ENCODE measurements around the gene LEFTY2.
"Not testable (repeated sequence)": the region's sequence is repeated elsewhere in the genome, so short reads cannot be mapped to it uniquely, and the experiment has no call there.

LEFTY2 gene

GRCh38 chr1:225972344-225973152 lies 31.5 kb upstream of the LEFTY2 start:
- no peak overlapping the region for H3K4me3 ChIP-seq (ENCODE audit: low read depth, low read length)
- H3K36me3 ChIP-seq (ENCODE audit: control insufficient read depth, insufficient read depth, low read length): peaks cover 2% of the 10 kb centered on the region; the same call in 1 of the 2 replicates
- H3K9ac ChIP-seq (ENCODE audit: low read length): no peak overlapping the region
- no peaks in the 10 kb centered on the region for H3K9me3 ChIP-seq (ENCODE audit: control insufficient read depth, insufficient read depth, low read depth, low read length)
- H3K27ac ChIP-seq (ENCODE audit: low read depth, low read length): no peak overlapping the region
- peaks cover 6% of the 10 kb centered on the region; the same call in 1 of the 2 replicates for H3K4me1 ChIP-seq (ENCODE audit: control insufficient read depth, insufficient read depth, low read length)
- H3K27me3 ChIP-seq (ENCODE audit: control insufficient read depth, insufficient read depth, low read length): no peaks in the 10 kb centered on the region

- not testable (repeated sequence) for H3K4me3 ChIP-seq (ENCODE audit: low read depth, low read length); H3K27ac ChIP-seq (ENCODE audit: low read depth, low read length); H3K9me3 ChIP-seq (ENCODE audit: control insufficient read depth, insufficient read depth, low read depth, low read length); H3K27me3 ChIP-seq (ENCODE audit: control insufficient read depth, insufficient read depth, low read length); H3K9ac ChIP-seq (ENCODE audit: low read length); H3K4me1 ChIP-seq (ENCODE audit: control insufficient read depth, insufficient read depth, low read length); H3K36me3 ChIP-seq (ENCODE audit: control insufficient read depth, insufficient read depth, low read length)
These were observed 29.7 kb upstream of the LEFTY2 start for GRCh38 chr1:225970592-225971157.

- H3K9me3 ChIP-seq (ENCODE audit: control insufficient read depth, insufficient read depth, low read depth, low read length): not testable (repeated sequence)
These were observed 28.7 kb upstream of the LEFTY2 start for GRCh38 chr1:225969751-225970150.

GRCh38 chr1:225965231-225965630 lies 24.2 kb upstream of the LEFTY2 start:
- H3K27ac ChIP-seq (ENCODE audit: low read depth, low read length): no peak overlapping the region

More at GRCh38 chr1:225969751-225970150, 28.7 kb upstream of the LEFTY2 start:
- not testable (repeated sequence) for H3K36me3 ChIP-seq (ENCODE audit: control insufficient read depth, insufficient read depth, low read length); H3K27ac ChIP-seq (ENCODE audit: low read depth, low read length); H3K4me1 ChIP-seq (ENCODE audit: control insufficient read depth, insufficient read depth, low read length); H3K27me3 ChIP-seq (ENCODE audit: control insufficient read depth, insufficient read depth, low read length); H3K4me3 ChIP-seq (ENCODE audit: low read depth, low read length); H3K9ac ChIP-seq (ENCODE audit: low read length)

GRCh38 chr1:225963735-225964530 lies 22.9 kb upstream of the LEFTY2 start:
- Histone ChIP-seq H3K27ac (ENCODE audit: low read depth, low read length) (no peak overlapping the region), H3K4me3 (ENCODE audit: low read depth, low read length) (no peak overlapping the region), H3K4me1 (ENCODE audit: control insufficient read depth, insufficient read depth, low read length) (peaks cover 3% of the 10 kb centered on the region; the same call in 1 of the 2 replicates), H3K9ac (ENCODE audit: low read length) (no peak overlapping the region), H3K36me3 (ENCODE audit: control insufficient read depth, insufficient read depth, low read length) (no peaks in the 10 kb centered on the region), H3K27me3 (ENCODE audit: control insufficient read depth, insufficient read depth, low read length) (no peaks in the 10 kb centered on the region; the same call in 1 of the 2 replicates), H3K9me3 (ENCODE audit: control insufficient read depth, insufficient read depth, low read depth, low read length) (no peaks in the 10 kb centered on the region)

More at GRCh38 chr1:225965231-225965630, 24.2 kb upstream of the LEFTY2 start:
- H3K9ac ChIP-seq (ENCODE audit: low read length): no peak overlapping the region
- no peaks in the 10 kb centered on the region for H3K36me3 ChIP-seq (ENCODE audit: control insufficient read depth, insufficient read depth, low read length)
- no peak overlapping the region for H3K4me3 ChIP-seq (ENCODE audit: low read depth, low read length)
- H3K9me3 ChIP-seq (ENCODE audit: control insufficient read depth, insufficient read depth, low read depth, low read length): no peaks in the 10 kb centered on the region
- H3K4me1 ChIP-seq (ENCODE audit: control insufficient read depth, insufficient read depth, low read length): peaks cover 6% of the 10 kb centered on the region; the same call in 1 of the 2 replicates
- H3K27me3 ChIP-seq (ENCODE audit: control insufficient read depth, insufficient read depth, low read length): no peaks in the 10 kb centered on the region; the same call in 1 of the 2 replicates

DNA sequence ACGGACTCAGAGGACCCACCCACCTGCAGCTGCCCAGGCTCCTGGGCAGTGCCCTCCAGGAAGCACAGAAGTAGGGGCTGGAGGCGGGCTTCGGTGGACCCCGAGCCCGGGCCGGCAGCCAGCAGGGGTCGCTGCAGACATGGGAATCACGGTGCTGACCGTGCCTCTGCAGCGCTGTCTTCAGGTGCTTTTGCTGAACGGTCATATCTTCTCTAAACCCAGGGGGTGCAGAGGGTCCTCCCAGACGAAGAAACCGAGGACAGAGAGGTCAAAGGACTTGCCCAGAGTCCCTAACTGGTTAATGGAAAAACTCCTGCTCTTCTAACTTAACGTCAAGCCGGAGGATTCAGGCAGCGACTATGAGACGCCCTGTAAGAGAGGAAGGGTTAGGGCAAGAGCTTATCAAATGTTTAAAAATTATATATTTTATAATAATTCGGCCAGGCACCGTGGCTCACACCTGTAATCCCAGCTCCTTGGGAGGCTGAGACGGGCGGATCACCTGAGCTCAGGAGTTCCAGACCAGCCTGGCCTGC lies 21.5 kb upstream of the LEFTY2 start:
- H3K9ac ChIP-seq (ENCODE audit: low read length): no peak overlapping the region

DNA sequence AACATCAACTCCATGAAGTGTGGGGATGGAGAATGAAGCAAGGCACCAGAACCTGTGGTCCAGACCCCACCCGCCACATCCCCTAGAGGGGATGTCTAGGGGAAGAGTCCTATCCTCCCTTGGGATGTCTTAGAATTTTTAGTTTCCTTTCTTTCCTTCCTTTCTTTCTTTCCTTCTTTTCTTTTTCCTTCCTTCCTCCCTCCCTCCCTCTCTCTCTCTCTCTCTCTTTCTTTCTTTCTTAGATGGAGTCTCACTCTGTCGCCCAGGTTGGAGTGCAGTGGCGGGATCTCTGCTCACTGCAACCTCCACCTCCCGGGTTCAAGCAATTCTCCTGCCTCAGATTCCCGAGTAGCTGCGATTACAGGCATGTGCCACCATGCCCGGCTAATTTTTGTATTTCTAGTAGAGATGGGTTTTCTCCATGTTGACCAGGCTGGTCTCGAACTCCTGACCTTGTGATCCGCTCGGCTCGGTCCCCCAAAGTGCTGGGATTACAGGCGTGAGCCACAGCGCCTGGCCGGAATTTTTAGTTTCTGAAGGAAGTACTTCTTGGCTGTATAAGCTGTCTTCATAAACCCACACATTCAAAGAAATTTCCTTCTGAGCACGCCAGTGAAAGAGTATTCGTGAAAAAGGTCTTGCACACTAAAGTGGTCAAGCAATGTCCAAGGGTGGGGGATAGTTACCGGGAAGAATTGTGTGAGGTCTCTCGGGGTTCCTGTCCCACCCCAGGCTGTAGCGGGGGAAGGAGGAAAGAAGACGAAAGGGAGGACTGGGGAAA lies 20.8 kb upstream of the LEFTY2 start:
- H3K27me3 ChIP-seq (ENCODE audit: control insufficient read depth, insufficient read depth, low read length): no peaks in the 10 kb centered on the region; the same call in 1 of the 2 replicates
- H3K9ac ChIP-seq (ENCODE audit: low read length): no peak overlapping the region
- H3K4me3 ChIP-seq (ENCODE audit: low read depth, low read length): no peak overlapping the region
- H3K9me3 ChIP-seq (ENCODE audit: control insufficient read depth, insufficient read depth, low read depth, low read length): no peaks in the 10 kb centered on the region
- no peaks in the 10 kb centered on the region for H3K36me3 ChIP-seq (ENCODE audit: control insufficient read depth, insufficient read depth, low read length)
- H3K27ac ChIP-seq (ENCODE audit: low read depth, low read length): no peak overlapping the region
- H3K4me1 ChIP-seq (ENCODE audit: control insufficient read depth, insufficient read depth, low read length): no peaks in the 10 kb centered on the region

More for the DNA sequence above, 21.5 kb upstream of the LEFTY2 start:
- Histone ChIP-seq H3K36me3 (ENCODE audit: control insufficient read depth, insufficient read depth, low read length) (no peaks in the 10 kb centered on the region), H3K4me3 (ENCODE audit: low read depth, low read length) (no peak overlapping the region), H3K27ac (ENCODE audit: low read depth, low read length) (no peak overlapping the region), H3K4me1 (ENCODE audit: control insufficient read depth, insufficient read depth, low read length) (no peaks in the 10 kb centered on the region), H3K9me3 (ENCODE audit: control insufficient read depth, insufficient read depth, low read depth, low read length) (no peaks in the 10 kb centered on the region), H3K27me3 (ENCODE audit: control insufficient read depth, insufficient read depth, low read length) (no peaks in the 10 kb centered on the region; the same call in 1 of the 2 replicates)

DNA sequence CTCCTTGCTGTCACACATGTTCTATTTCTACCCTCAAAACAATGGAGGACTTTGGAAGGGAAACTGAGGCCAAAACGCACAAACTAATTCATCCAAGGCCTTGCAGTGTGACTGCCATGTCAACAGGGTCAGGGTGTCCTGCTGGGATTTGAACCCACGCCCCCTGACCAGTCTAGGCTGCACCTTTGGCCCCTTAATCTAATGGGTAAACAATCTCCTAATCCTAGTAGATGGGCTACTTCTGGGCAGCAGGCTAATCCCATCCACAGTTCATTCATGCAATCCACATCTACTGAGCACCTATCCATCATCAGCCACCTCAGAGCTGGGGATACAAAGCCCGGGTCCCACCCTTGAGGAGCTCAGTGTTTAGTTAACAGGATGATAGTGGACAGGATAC lies 17.0 kb upstream of the LEFTY2 start:
- Histone ChIP-seq H3K36me3 (ENCODE audit: control insufficient read depth, insufficient read depth, low read length) (no peaks in the 10 kb centered on the region), H3K27ac (ENCODE audit: low read depth, low read length) (no peak overlapping the region), H3K27me3 (ENCODE audit: control insufficient read depth, insufficient read depth, low read length) (peaks cover 6% of the 10 kb centered on the region; the same call in 1 of the 2 replicates), H3K4me1 (ENCODE audit: control insufficient read depth, insufficient read depth, low read length) (no peaks in the 10 kb centered on the region), H3K4me3 (ENCODE audit: low read depth, low read length) (no peak overlapping the region), H3K9me3 (ENCODE audit: control insufficient read depth, insufficient read depth, low read depth, low read length) (no peaks in the 10 kb centered on the region), H3K9ac (ENCODE audit: low read length) (no peak overlapping the region)

- H3K9me3 ChIP-seq (ENCODE audit: control insufficient read depth, insufficient read depth, low read depth, low read length): no peaks in the 10 kb centered on the region
- peaks cover 17% of the 10 kb centered on the region for H3K4me1 ChIP-seq (ENCODE audit: control insufficient read depth, insufficient read depth, low read length)
- H3K27me3 ChIP-seq (ENCODE audit: control insufficient read depth, insufficient read depth, low read length): peaks cover 9% of the 10 kb centered on the region; the same call in 1 of the 2 replicates
- no peak overlapping the region for H3K27ac ChIP-seq (ENCODE audit: low read depth, low read length)
- no peak overlapping the region for H3K9ac ChIP-seq (ENCODE audit: low read length)
- no peak overlapping the region for H3K4me3 ChIP-seq (ENCODE audit: low read depth, low read length)
- H3K36me3 ChIP-seq (ENCODE audit: control insufficient read depth, insufficient read depth, low read length): no peaks in the 10 kb centered on the region
These were observed 13.7 kb upstream of the LEFTY2 start for GRCh38 chr1:225954753-225955152.

DNA sequence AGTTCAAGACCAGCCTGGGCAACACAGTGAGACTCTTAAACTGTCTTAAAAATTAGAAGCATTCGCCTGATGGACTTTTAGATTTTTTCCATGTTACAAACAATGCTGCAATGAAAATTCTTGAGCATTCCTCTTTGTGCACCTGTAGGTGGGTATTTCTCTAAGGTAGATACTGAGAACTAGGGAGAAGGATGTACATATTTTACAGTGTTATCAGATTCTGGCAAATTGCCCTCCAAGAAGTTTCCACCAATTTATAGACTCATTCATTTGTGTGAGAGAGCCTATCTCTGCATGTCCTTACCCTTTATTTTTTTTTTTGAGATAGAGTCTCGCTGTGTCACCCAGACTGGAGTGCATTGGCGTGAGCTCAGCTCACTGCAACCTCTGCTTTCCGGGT lies 12.3 kb upstream of the LEFTY2 start:
- H3K27me3 ChIP-seq (ENCODE audit: control insufficient read depth, insufficient read depth, low read length): peaks cover 14% of the 10 kb centered on the region; the same call in 1 of the 2 replicates

More for the DNA sequence above, 12.3 kb upstream of the LEFTY2 start:
- Histone ChIP-seq H3K27ac (ENCODE audit: low read depth, low read length) (no peak overlapping the region), H3K9ac (ENCODE audit: low read length) (no peak overlapping the region), H3K4me1 (ENCODE audit: control insufficient read depth, insufficient read depth, low read length) (peaks cover 30% of the 10 kb centered on the region), H3K9me3 (ENCODE audit: control insufficient read depth, insufficient read depth, low read depth, low read length) (no peaks in the 10 kb centered on the region), H3K4me3 (ENCODE audit: low read depth, low read length) (no peak overlapping the region), H3K36me3 (ENCODE audit: control insufficient read depth, insufficient read depth, low read length) (no peaks in the 10 kb centered on the region)
